OCI-LY1 (cell line): ENCODE measurements around the gene GALNT2.
A peak's percentile ranks its signal among the peaks of the same experiment; 100 is the strongest.

Experiments
- H2AFZ ChIP-seq: fragments of 200-600 bp; sonication (generic), shearing (Covaris generic); 2 replicates; pipeline ENCODE4 v1.6.0; 2014; ENCODE audit warnings: antibody characterized with exemption, mild to moderate bottlenecking, low read length
- H3F3A ChIP-seq: fragments of 200-600 bp; sonication (generic), shearing (Covaris generic); 2 replicates; pipeline ENCODE4 v1.6.0; 2014; ENCODE audit warnings: mild to moderate bottlenecking, antibody characterized with exemption, low read length, moderate library complexity; ENCODE audit not compliant: insufficient read depth
- H3K27ac ChIP-seq: fragments of 200-600 bp; sonication (generic); 2 replicates; pipeline ENCODE4 v1.5.1; 2014; ENCODE audit warnings: low read length, mixed run types, mild to moderate bottlenecking, low read depth; ENCODE audit not compliant: poor library complexity, severe bottlenecking
- H3K27me3 ChIP-seq: fragments of 200-600 bp; sonication (generic); 2 replicates; pipeline ENCODE4 v1.6.0; 2014; ENCODE audit warnings: antibody characterized with exemption, mild to moderate bottlenecking, low read length, moderate library complexity; ENCODE audit not compliant: insufficient read depth
- H3K36me3 ChIP-seq: fragments of 200-600 bp; sonication (generic); 2 replicates; pipeline ENCODE4 v1.6.1; 2014; ENCODE audit warnings: mild to moderate bottlenecking, antibody characterized with exemption, low read length, moderate library complexity, mixed read lengths; ENCODE audit not compliant: insufficient read depth
- H3K4me1 ChIP-seq: fragments of 200-600 bp; sonication (generic); 2 replicates; pipeline ENCODE4 v1.5.1; 2014; ENCODE audit warnings: mild to moderate bottlenecking, low read length, moderate library complexity; ENCODE audit not compliant: insufficient read depth, severe bottlenecking
- H3K4me2 ChIP-seq: fragments of 200-600 bp; sonication (generic), shearing (Covaris generic); 2 replicates; pipeline ENCODE4 v1.6.1; 2014; ENCODE audit warnings: low read length
- H3K4me3 ChIP-seq: fragments of 200-600 bp; sonication (generic); 2 replicates; pipeline ENCODE4 v1.5.1; 2014; ENCODE audit warnings: low read length, low read depth, mild to moderate bottlenecking, mixed read lengths; ENCODE audit not compliant: poor library complexity, severe bottlenecking
- H3K79me2 ChIP-seq: fragments of 200-600 bp; shearing (Covaris generic); 2 replicates; pipeline ENCODE4 v1.6.1; 2016; ENCODE audit warnings: mixed run types, low read length, mixed read lengths; ENCODE audit not compliant: insufficient read depth
- H3K9ac ChIP-seq: fragments of 200-600 bp; sonication (generic), shearing (Covaris generic); 2 replicates; pipeline ENCODE4 v1.6.1; 2014; ENCODE audit warnings: mild to moderate bottlenecking, low read length, mixed read lengths
- H3K9me2 ChIP-seq: fragments of 200-600 bp; sonication (generic), shearing (Covaris generic); 2 replicates; pipeline ENCODE4 v1.6.1; 2014; ENCODE audit warnings: low read depth, mild to moderate bottlenecking, low read length, mixed read lengths
- H3K9me3 ChIP-seq: fragments of 200-600 bp; shearing (Covaris generic); 2 replicates; pipeline ENCODE4 v1.6.1; 2014; ENCODE audit warnings: low read length, mixed read lengths
- H4K20me1 ChIP-seq: fragments of 200-600 bp; sonication (generic), shearing (Covaris generic); 2 replicates; pipeline ENCODE4 v1.6.0; 2016; ENCODE audit warnings: mild to moderate bottlenecking, low read length; ENCODE audit not compliant: insufficient read depth
- EZH2 ChIP-seq: fragments of 200-600 bp; sonication (generic), shearing (Covaris generic); IDR thresholded peaks from 2 replicates; pipeline ENCODE4 v1.8.0; 2017; ENCODE audit warnings: borderline replicate concordance, mixed run types, mild to moderate bottlenecking, antibody characterized with exemption, low read length, moderate library complexity, mixed read lengths
- TF ChIP-seq, protein P1 (sequence below): fragments of 200-600 bp; sonication (generic), shearing (Covaris generic); IDR thresholded peaks from 2 replicates; pipeline ENCODE4 v1.5.1; 2017; ENCODE audit warnings: mild to moderate bottlenecking, antibody characterized with exemption, low read length, moderate library complexity, mixed read lengths

GALNT2 gene

GRCh38 chr1:230303822-230304221 lies 236.8 kb downstream of the GALNT2 start:
- Histone ChIP-seq H3K9me3 (no peaks in the 10 kb centered on the region), H3K4me2 (no peak overlapping the region), H2AFZ (no peak overlapping the region), H3K9ac (no peak overlapping the region), H3K4me3 (no peak overlapping the region), H3K9me2 (no peaks in the 10 kb centered on the region), H3K27me3 (no peaks in the 10 kb centered on the region), H3K36me3 (no peaks in the 10 kb centered on the region), H3K79me2 (no peaks in the 10 kb centered on the region), H3F3A (no peaks in the 10 kb centered on the region), H3K27ac (peak overlapping the region; percentile 35), H3K4me1 (peaks cover 69% of the 10 kb centered on the region), H4K20me1 (no peaks in the 10 kb centered on the region)
- TF ChIP-seq, protein P1, sequence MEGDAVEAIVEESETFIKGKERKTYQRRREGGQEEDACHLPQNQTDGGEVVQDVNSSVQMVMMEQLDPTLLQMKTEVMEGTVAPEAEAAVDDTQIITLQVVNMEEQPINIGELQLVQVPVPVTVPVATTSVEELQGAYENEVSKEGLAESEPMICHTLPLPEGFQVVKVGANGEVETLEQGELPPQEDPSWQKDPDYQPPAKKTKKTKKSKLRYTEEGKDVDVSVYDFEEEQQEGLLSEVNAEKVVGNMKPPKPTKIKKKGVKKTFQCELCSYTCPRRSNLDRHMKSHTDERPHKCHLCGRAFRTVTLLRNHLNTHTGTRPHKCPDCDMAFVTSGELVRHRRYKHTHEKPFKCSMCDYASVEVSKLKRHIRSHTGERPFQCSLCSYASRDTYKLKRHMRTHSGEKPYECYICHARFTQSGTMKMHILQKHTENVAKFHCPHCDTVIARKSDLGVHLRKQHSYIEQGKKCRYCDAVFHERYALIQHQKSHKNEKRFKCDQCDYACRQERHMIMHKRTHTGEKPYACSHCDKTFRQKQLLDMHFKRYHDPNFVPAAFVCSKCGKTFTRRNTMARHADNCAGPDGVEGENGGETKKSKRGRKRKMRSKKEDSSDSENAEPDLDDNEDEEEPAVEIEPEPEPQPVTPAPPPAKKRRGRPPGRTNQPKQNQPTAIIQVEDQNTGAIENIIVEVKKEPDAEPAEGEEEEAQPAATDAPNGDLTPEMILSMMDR = no peak

DNA sequence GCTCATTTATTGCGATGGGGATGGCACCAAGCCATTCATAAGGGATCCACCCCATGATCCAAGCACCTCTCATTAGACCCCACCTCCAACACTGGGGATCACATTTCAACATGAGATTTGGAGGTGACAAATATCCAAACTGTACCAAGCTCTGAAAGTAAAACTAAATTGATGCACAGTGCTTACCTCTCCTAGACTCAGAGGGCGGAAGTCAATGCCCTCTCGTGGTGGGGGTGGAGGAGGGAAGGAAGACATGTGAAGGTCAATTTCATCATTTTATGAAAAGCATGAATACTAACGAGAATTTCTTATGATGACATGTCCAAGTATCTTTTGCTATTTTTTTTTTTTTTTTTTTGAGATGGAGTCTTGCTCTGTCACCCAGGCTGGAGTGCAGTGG lies 239.1 kb downstream of the GALNT2 start:
- Histone ChIP-seq H2AFZ (peak overlapping the region; percentile 74; the same call in 1 of the 2 replicates), H3K27me3 (no peaks in the 10 kb centered on the region), H3K4me3 (no peak overlapping the region), H3K9me2 (no peaks in the 10 kb centered on the region), H3K9ac (no peak overlapping the region), H3K9me3 (no peaks in the 10 kb centered on the region), H4K20me1 (no peaks in the 10 kb centered on the region), H3K79me2 (no peaks in the 10 kb centered on the region), H3F3A (no peaks in the 10 kb centered on the region), H3K4me1 (peaks cover 47% of the 10 kb centered on the region), H3K27ac (no peak overlapping the region), H3K4me2 (no peak overlapping the region), H3K36me3 (no peaks in the 10 kb centered on the region)
- TF ChIP-seq, protein P1 = peak; percentile 58
- TF ChIP-seq EZH2 = no peak

DNA sequence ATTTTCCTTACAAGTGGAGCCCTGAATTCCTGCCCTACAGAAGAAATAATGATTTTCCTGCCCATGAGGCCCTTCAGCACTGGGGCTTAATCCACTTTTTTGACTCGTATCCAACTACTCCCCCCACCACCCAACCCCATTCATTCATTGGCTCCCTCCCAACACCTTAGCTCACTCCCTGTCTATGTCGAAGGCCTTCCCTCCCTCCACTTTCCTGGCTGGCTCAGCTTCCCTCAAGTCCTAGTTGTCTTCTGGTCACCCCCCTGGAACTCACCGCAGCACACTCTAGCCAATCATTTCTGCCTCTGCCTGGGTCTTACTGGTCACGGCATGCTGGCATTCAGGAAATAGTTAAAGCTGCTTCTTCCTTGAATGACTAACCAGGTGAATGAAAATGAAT lies 240.2 kb downstream of the GALNT2 start:
- Histone ChIP-seq H3F3A (no peaks in the 10 kb centered on the region), H3K9me2 (no peaks in the 10 kb centered on the region), H3K27me3 (no peaks in the 10 kb centered on the region), H3K27ac (no peak overlapping the region), H3K4me1 (peaks cover 37% of the 10 kb centered on the region), H3K36me3 (no peaks in the 10 kb centered on the region), H3K9me3 (no peaks in the 10 kb centered on the region), H3K9ac (no peak overlapping the region), H3K4me3 (no peak overlapping the region), H3K79me2 (no peaks in the 10 kb centered on the region), H4K20me1 (no peaks in the 10 kb centered on the region), H2AFZ (no peak overlapping the region), H3K4me2 (no peak overlapping the region)
- TF ChIP-seq, protein P1 = no peak
- TF ChIP-seq EZH2 = no peak
